GM21447 (cell line): Measurements from ENCODE around the gene EBF3.

ENCODE experiments used
- ATAC-seq: cut with Tn5 transposase; IDR thresholded peaks from one replicate; pipeline ENCODE4 v1.9.1; 2021; ENCODE audit not compliant: unreplicated experiment

Gene EBF3

DNA sequence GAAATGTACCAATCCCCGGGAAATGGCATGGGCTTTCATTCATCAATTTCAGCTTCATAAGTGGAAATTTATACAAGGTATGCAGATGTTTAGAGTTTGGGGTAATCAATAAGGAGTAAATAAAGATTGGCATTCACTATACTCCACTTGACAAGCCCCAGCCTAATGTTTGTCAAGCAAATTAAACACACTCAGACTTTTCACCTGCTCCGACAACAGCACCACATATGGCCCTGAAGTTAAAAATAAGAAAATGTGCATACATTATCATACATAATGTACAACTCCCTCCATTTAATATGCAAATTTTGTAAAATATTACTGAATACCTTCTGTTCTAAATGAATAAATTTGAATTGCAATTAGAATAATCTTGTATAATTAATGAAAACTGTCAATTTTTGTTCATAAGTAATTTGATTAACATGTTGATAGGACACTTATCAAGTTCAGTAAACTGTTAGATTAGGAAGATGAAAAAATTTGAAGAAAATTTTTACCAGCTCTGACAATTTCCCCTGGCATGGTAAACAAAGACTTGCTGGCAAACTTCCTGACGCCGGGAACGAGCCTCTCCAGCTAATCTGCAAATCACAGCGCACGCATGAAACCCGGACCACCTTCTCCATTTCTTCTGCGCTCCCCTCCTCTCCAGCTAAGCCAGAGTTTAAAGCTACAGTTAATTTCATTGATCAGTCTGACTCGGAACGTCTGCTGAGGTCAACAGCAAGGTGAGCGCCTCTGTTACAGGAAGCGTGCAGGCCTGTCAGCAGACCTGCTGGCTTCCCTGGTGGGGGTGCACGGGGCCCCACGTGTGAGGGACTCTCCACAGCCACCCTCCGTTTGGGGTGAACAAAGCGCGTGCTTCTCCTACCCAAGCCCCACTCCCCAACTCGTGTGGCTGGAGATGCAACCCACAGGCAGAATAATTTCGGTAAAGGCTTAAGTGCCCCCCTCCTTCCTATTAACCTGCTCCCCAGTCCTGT is 70.7 kb downstream of the EBF3 start:
- ATAC-seq: no peak

DNA sequence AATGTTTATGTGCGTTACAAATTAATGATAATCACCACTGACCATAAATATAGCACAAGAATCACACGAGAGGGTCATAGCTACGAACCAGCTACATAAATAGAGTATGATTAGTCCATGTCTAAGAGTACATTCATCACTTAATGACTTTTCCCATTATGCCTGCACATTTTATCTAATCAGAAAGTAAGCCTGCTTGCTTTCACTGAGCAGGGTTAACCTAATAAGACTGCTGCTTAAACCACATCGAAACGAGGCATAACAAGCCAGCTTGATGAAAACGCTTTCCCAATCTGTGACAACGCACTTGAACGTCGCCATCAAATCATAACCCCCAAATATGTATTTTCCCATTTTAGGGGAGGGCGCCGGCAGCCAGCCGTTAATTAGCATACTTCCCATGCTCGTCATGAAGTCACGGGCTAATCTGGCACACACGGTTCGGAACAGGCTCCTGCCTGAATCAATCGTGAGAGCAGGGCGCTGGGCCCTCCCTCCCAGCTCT is 71.5 kb downstream of the EBF3 start:
- ATAC-seq: no peak

DNA sequence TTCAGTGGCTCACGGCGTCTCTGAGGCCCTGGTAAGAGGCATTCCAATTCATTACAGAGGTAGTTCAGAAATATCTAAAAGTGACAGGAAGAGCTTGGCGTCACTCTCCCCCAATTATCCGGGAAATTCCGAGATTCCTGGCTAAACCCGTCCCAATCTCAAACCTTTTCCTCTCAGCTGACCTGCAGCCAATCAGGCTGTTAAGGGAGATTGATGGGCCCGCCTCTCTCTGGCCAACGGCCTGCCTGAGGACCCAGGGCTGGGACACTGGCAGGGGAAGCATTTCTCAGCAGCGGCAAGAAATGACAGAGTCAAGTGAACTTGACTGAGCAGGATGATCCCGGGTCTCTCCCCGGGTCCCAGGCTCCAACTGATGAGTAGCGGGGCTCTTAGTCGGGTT is 72.3 kb downstream of the EBF3 start:
- no peak for ATAC-seq

DNA sequence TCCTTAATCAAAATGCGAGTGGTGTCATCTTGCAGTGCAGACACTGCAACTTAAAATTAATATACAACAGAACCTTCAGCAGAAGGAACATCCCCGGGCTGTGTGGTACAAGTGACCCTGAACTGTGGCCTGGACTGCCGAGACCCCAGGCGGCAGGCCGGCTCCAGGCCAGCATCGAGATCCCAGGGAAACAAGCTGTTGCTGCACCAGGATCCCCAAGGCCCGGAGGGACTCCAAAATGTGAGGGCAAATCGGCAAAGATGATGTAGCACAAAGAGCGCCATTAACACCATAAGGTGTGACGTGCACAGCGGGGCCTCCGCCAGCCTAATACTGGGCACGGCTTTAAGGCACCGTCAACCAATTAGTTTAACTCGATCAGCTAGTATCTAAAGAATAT is 73.9 kb downstream of the EBF3 start:
- no peak for ATAC-seq

DNA sequence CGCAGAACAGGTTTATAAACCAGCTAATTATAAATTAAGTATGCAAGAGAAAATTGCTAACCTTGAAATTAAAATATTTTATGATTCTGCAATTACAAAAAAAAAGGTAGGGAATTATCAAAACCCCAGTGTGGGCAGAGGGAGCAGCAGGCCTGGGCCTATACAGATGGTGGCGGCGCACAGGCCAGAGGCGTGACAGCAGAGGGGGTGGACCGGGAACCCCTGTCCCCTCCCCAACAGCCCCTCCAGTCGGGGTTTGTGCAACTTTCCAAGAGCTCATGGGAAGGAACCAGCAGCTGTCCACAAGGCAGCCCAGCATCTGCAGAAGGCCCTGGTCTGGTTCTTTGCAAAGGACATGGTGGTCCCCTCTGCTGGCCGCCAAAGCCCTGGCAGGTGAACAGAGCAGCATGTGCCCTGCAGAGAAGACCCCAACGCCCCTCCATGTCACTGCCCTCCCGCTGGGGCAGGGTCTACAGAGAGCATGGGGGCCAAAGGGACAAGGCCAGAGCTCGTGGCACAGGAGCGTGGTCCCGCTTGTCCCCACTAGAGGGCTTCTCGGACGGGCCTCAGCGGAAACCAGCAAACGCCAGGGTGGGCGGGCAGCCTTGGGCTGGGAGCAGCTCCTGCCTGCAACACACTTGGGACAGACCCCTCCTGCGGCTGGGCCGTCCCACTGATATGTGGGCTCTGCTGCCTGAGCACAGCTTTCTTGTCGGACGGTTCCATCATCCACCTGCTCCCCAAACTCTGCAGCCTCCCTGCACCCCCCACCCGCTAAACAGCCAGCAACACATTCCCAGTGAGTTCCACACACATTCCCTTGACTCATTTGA is 75.1 kb downstream of the EBF3 start:
- ATAC-seq: no peak

DNA sequence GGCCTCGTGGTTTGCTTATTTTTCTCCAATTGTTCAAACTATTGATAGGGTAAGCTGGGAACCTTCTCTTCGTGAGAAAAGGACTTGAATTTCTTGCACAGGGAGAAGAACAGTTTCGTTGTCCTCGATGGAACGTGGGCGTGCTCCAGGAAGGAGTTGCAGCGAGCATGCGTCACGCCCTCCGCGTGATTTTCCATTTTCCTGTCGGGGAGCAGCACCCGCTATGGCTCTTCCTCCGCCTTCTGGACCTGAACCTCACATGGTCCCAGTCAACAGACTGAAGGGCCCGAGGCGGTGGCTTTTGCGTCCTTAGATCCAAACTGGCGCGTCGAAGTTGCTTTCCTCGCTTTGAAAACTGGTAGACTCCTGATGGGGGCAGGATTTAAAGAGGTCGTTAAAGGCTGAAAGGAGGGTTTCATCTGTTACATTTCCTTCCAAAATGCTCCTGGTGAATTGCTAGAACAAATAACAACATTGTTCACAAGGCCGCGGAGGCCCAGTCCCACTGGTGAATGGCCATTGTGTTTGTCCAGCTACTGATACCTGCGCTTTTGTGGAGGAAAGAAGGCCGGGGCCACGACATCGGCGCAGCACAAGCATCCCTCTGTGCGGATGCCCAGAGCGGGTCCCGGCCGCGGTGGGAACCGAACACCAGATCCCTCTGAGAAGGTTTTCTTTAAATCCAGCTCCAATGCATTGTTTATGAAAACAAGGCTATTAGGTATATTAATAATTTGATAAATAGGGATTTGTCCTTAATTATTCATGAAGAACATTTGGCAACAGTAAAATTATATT is 75.9 kb downstream of the EBF3 start:
- no peak for ATAC-seq

DNA sequence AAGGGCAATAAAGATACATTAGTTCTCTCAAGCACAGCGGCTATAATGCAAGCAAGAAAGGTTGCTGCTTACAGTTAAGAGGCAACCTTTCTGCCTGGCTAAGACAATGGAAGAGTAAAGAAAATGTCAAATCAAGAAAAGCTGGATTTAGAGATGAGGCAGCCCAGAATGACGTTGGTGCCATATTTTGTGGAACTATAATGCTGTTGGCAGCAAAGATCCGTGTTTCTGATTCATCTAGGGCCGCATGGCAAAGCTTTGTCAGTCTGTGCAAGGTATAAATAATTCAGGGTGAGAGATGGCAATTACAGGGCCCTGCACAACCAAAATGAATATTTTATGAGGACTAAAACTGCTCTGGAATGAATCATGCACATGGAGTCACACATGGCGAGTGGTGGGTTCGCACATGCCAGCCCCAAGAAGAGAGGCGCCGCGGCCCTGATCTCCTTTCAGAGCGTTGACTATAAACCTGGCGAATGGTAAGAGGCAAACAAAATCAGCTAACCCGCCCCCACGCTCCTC is 76.6 kb downstream of the EBF3 start:
- no peak for ATAC-seq

DNA sequence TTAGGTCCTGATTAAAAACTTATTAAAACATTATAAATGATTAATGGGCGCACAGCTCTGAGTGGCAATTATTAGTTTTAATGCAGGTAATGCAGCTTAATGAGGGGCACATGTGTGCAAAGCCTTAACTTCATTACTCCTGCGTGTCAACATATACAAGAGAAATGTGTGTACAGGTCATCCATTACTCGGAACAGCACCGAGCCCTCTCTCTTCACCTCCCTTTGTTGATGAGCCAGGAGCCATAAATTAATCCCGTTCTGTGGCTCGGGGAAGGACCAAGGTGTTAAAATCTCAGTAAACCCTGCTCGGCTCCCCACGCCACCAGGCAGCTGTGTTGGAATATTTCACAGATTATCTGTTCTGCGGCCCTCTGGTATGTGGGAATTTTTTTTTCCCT is 77.8 kb downstream of the EBF3 start:
- ATAC-seq: no peak

DNA sequence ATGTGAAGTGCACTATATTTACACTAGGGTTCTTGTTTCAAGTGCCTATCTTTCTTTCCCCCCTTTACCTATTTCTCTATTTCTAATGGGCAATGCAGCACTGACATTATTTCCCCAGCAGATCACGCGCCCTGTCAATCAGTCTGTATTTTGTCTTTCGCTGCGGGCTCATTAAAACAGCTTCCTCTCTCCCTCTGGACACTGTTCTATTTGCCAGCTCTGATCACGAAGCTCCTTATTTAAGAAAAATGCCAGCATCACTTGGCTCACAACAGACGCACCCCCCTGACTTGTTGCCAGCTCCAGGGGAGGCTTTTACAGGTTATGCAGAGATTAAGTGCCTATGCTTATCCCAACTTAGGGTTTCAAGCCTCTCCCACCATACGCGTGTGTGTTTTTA is 78.5 kb downstream of the EBF3 start:
- ATAC-seq: no peak

DNA sequence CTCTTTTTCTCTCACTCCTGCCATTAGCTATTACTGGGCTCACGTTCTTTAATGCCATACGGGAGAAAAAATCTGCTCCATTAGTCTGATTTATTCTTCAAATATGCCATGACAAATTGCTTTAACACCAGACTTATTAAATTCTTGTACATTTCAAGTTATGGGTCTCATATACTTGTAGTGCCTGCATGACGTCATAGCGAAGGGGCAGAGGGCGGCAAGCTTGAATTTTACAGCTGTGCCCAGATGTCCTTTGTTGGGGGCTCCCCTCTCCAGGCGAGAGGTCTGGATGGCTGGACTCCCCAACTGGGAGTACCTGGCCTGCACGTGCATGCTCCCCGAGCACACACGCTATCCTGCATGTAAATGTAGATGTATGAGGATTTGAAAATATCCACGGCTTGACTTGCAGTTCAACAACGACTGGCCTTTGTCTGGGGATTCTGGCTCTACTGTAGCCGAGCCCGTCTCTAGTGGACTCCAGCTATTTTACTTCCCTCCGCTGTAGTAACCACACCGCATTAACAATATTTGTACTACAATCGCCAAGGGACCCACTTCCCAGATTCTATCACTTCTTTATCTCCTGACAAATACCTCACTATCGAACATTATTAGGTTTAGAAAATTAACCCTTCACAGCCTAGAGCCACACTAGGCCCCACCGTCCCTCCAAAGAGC is 79.5 kb downstream of the EBF3 start:
- no peak for ATAC-seq

DNA sequence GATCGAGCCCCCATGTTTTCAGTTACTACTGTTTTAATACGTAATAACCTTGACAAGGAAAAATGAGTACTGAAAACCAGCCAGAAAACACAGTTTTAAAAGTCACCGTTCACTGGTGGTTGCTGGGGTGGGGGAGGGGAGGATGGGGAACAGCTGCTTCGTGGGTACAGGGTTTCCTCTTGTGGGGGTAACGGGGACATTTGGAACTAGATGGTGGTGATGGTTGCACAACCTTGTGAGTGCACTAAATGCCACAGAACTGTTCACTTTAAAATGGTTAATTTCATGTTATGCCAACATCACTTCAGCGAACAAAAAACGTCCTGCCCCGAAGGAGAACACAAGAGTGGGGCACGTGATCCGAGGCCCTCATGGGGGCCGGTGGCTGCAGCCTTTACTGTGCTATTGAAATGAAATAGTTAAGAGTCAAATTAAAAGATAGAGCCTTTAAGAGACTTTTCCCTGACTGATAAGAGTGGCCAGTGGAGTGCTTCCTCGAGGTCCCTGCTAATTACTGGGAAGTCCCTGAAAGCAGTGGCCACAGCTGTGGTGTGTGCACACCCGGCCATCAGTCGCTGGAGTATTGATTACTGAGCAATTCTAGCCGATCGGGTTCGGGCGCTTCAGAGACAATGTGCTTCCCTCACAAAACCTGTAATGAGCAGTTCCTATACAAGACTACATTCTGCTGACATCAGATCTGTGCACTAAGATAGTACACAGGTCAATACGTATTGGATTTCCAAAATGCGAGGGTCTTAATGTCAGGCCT is 80.3 kb downstream of the EBF3 start:
- ATAC-seq: no peak

DNA sequence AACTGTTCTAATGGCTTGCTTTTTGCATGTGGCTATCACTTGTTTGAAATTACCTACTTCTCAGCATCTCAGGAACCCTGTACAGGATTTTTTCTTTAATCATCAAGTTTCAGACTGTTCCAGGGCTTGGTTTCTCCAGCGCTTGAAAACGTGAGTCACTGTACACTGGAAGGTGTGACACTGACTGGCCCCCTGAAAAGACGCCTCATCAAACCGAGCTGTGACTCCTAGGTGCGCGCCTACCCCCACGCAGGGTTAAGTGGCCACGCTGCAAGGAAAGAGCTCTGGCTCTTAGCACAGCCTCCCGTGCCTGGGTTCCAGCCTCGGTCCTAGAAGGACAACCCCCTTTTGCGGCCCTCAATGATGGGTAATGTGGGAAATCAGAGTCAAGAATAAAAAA is 81.0 kb downstream of the EBF3 start:
- no peak for ATAC-seq

DNA sequence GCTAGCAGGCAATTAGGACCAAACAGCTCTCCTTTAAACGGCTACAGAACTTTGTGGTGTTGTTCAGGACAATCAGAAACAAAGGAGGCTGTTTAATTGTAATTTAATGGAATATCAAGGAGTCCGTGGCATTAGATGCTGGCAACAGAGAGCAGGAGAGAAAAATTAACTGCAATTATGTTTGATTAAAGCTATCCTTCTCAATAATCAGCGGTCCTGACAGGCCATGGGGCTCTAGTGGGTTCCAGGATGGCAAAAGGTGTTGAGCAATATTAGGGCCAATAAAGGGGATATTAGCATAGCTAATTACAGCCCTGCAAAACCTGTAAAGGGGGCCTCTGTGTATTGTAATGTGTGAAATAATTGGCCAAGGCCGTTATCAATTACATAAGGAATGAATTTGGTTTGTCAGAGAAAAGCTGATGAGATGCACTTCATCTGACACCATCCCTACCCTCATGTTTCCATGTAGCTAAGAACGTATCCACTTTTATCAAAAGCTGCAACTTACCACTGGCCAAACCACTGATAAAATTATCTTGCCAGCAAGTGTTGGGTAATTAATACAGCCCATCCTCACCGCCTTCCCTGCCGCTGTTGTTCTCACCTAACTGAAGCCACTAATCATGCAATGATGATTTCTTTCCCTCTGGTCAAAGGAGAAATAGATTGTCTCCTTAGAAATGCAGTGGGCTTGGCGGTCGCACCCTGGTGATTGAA is 81.6 kb downstream of the EBF3 start:
- ATAC-seq: no peak

DNA sequence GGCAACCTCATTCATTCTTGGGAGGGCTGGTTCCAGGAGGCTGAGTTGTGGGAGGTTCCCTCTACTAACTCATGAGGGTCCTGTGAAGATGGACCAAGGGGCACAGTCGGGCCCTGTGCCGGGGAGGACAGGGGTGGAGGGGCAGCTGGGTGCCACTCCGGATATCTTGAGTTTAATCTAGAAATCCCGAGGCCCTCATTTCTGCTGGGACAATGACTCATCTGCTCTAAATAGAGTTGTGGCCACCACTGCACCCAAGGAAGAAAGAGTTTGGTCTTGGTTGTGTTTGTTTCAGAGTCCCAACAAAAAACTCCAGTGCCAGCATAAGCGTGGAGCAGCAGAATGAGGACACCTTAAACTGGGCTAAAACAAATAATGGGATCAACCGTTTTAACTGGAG is 82.4 kb downstream of the EBF3 start:
- ATAC-seq: no peak

DNA sequence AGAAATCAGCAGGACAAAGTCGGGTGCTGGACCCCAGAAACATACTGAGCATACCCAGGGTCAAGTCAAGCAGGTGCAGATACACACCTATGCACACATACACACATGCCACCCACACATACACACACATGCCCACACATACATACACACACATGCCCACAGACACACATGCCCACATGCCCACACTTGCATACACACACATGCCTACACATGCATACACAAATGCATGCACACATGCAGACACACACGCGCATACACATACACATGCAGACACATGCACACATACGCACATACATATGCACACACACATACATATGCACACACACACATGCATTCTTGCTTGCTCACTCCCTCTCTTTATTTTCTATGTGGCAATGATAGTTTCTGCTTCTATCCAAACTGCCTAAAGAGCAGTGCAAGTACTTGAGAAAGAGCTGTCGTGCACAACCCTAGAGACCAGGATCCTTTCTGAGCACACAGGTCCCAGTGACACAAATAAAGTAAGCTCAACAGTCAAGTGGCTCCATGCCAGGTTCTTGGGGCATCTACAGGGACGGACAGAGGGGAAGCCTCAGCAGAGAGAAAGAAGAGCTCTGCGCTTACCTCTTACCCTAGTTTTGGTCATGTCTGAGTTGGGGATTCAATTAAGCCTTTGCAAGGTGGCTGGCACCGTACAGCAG is 83.7 kb downstream of the EBF3 start:
- no peak for ATAC-seq

DNA sequence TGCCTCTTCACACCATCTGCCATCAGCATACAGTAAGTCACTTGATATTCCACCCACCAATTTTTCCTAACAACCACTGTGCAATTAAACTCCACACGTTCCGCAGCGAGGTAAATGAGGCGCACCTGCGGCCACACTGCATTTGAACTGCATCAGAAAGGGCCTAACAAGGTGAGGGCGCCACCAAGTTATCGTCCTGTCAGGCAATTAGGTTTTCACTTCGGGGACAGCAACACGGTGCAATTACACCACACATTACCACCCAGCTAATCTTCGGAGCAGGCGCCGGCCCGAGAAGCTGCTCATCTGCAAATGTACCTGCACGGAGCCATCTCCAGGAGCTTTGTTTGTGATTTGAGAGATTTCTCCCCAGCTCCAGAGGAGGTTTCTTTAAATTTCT is 84.4 kb downstream of the EBF3 start:
- no peak for ATAC-seq

DNA sequence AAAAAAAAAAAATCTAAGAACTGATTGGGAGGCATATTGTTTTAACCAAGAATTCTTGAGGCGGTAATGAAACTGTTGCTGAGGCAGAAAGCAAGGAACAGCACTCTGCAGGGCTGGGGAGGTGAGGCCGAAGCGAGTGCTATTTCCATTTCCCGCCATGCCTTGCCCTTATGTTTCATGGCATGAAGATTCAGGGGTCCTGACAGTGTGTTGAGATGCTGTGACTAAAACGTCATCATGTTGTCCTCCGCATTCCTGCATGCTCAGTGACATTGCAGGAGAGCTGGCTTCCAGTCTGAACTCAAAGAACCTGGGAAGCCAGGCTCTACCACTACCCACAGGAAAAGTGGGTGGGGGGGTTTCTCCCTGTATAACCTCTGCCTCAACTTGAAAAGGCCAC is 85.2 kb downstream of the EBF3 start:
- no peak for ATAC-seq

DNA sequence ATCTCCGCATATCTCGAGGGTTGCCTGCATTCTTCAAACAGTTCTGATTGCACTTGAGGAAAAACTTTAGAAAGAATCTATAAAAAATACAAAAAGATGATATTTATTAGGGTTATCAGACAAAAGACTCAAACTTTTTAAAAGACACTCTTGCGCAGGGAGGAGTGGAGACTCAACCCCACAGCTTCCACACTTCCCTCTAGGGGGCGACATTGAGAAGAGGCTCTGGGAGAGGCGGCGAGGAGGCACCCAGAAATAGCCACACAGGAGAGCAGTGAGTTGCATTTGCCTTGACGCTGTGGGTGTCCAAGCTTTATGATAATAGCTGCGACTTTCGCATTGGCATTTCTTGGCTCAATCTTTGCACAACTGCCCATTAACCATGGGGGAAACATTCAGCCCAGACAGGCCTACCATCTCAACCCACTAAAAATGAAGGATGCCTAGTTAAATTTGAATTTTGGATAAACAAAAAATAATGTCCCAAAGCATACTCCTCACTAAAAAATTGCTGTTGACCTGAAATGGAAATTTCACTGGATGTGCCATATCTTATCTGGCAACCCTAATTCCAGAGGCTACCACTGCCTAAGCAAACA is 86.2 kb downstream of the EBF3 start:
- ATAC-seq: no peak
